PC-3 (cell line): Measurements from ENCODE around the gene RASAL2.

Experiments used
- EZH2 ChIP-seq: fragments of 300-600 bp; sonication (generic); IDR thresholded peaks from one replicate; pipeline ENCODE4 v1.6.1; 2017; ENCODE audit warnings: antibody characterized with exemption, mild to moderate bottlenecking, low read length; ENCODE audit not compliant: unreplicated experiment
- EZH2phosphoT487 ChIP-seq: fragments of 300-600 bp; sonication (generic); IDR thresholded peaks from 2 replicates; pipeline ENCODE4 v1.6.1; 2018; ENCODE audit warnings: mild to moderate bottlenecking, antibody characterized with exemption, low read length, borderline replicate concordance
- TF ChIP-seq, protein P1 (sequence below): fragments of 300-600 bp; sonication (generic); conservative IDR thresholded peaks from 2 replicates; pipeline ENCODE4 v1.5.1; 2017; ENCODE audit warnings: antibody characterized with exemption, low read depth, mild to moderate bottlenecking, low read length

DNA sequence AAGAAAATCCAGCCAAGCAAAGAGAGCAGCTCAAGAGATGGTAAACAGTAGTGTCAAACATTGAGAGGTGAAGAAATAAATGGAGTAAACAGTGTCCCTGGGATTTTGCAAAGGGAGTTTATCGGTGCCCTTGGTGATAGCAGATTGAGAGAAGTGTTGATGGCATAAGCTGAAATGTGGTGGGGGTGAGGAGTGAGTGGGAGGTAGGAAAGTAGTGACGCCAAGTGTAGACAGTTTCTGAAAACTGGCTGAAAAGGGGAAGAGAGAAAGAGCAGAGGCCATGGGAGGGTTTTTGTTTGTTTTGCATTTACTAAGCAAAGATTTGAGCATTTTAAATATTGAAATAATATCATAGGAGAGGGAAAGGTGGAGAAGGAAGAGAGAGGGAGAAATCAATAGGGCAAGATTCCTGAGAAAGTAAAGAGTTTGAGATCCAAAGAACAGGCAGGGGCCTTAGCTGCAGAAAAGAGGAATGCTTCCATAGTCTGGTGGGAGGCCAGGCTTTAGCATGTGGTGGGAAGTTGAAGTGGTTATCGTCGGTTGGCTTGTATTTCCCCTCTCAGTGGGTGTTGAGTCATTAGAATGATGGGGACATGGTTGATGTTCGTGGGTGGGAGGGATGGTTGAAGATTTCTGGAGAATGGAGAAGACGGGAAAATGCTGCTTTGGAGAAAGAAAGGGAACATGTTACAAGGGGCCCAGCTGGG lies 26.8 kb upstream of the RASAL2 start:
- TF ChIP-seq, protein P1, sequence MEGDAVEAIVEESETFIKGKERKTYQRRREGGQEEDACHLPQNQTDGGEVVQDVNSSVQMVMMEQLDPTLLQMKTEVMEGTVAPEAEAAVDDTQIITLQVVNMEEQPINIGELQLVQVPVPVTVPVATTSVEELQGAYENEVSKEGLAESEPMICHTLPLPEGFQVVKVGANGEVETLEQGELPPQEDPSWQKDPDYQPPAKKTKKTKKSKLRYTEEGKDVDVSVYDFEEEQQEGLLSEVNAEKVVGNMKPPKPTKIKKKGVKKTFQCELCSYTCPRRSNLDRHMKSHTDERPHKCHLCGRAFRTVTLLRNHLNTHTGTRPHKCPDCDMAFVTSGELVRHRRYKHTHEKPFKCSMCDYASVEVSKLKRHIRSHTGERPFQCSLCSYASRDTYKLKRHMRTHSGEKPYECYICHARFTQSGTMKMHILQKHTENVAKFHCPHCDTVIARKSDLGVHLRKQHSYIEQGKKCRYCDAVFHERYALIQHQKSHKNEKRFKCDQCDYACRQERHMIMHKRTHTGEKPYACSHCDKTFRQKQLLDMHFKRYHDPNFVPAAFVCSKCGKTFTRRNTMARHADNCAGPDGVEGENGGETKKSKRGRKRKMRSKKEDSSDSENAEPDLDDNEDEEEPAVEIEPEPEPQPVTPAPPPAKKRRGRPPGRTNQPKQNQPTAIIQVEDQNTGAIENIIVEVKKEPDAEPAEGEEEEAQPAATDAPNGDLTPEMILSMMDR = no peak
- TF ChIP-seq EZH2phosphoT487 (no peak), EZH2 (no peak)
